Adrenal gland (tissue), 12 donors: Measurements from ENCODE around the gene SLC22A14. TPM values are rescaled to one million over a fixed set of nuclear protein-coding genes. Genes with fewer than 3 reads are reported as not detected.
A peak's percentile ranks its signal among the peaks of the same experiment; 100 is the strongest.
"Not testable (repeated sequence)": the region's sequence is repeated elsewhere in the genome, so short reads cannot be mapped to it uniquely, and the experiment has no call there.

Source experiments
- DNase-seq, 7 donors: peaks; one replicate each; pipeline ENCODE4 v3.0.0-alpha.2; 2019 to 2020
- H3K27ac ChIP-seq, 5 donors: fragments of 200-600 bp; sonication (generic) in 4 of 5; 1 replicate in 3 of 5; 2 replicates in 2 of 5; pipeline versions ENCODE4 v1.5.1 to v1.8.0; 2016 to 2020; ENCODE audit warnings: mild to moderate bottlenecking in 1 of 5
- H3K27me3 ChIP-seq: fragments of 200-600 bp; 2 replicates; pipeline ENCODE4 v1.8.0; 2021
- H3K36me3 ChIP-seq, 2 donors: fragments of 200-600 bp; replicated peaks in 1 of 2; 1 replicate in 1 of 2; 2 replicates in 1 of 2; pipeline versions ENCODE4 v1.5.1 to v1.8.0; 2018 to 2022
- H3K4me1 ChIP-seq, 2 donors: fragments of 200-600 bp; replicated peaks in 1 of 2; 1 replicate in 1 of 2; 2 replicates in 1 of 2; pipeline versions ENCODE4 v1.5.1 to v1.8.0; 2018 to 2021
- H3K4me3 ChIP-seq, 4 donors: fragments of 200-600 bp; sonication (generic) in 3 of 4; one replicate each; pipeline ENCODE4 v1.5.1; 2016 to 2018
- H3K9me3 ChIP-seq, 3 donors: fragments of 200-600 bp; sonication (generic) in 1 of 3; replicated peaks in 1 of 3; 1 replicate in 2 of 3; 2 replicates in 1 of 3; pipeline versions ENCODE4 v1.5.1 to v1.8.0; 2016 to 2021
- POLR2A ChIP-seq, 2 donors: fragments of 450-650 bp; IDR thresholded peaks; one replicate each; pipeline ENCODE4 v1.6.1; 2017; ENCODE audit warnings: antibody characterized with exemption in 2 of 2, mild to moderate bottlenecking in 2 of 2, moderate library complexity in 1 of 2
- WGBS, 4 donors: extraction: QIAGEN DNeasy Blood & Tissue Kit in 2 of 4; methylation state at CpG; one replicate each; pipeline versions ENCODE4 v1.1.5 to v1.1.7; 2013 to 2017; 5-methylcytosine and 5-hydroxymethylcytosine counted together
- intact Hi-C, 2 donors: fragments of 100-400 bp; cut with DNase I; formaldehyde crosslinking; loops; one replicate each; pipeline versions ENCODE4 v1.14.1 to v1.15.0; 2022 to 2023
- polyA plus RNA-seq, 3 donors: library from polyadenylated mRNA; stranded (reverse); fragments of 200-250 nt in 2 of 3; fragments of 350-450 nt in 1 of 3; fragmentation: Illumina TruSeq in 1 of 3; extraction: RNeasy Lipid Tissue Mini Kit (QIAGEN cat#74804) in 1 of 3; gene quantifications; one replicate each; pipeline ENCODE4 v1.2.3, GENCODE V29; 2013 to 2014
- total RNA-seq, 9 donors: library from RNA; depleted of rRNA in 4 of 9; stranded (reverse); fragments of >200 nt in 4 of 9; fragments of 120-200 nt in 1 of 9; fragmentation: NEBNext Ultra II Directional in 1 of 9; extraction: Animal tissue kit (Norgen Biotek cat#: 25700) in 1 of 9; gene quantifications; one replicate each; pipeline versions ENCODE4 v1.1.0 to v1.2.4, GENCODE V29; 2013 to 2023
- TF ChIP-seq, protein P1 (sequence below), 6 experiments: fragments of 450-650 bp in 4 of 6; fragments of 200-600 bp in 2 of 6; sonication (generic) in 1 of 6; IDR thresholded peaks; 1 replicate in 5 of 6; 2 replicates in 1 of 6; pipeline versions ENCODE4 v1.5.1 to v1.8.0; 2016 to 2021; ENCODE audit warnings: antibody characterized with exemption in 6 of 6, mild to moderate bottlenecking in 2 of 6, moderate library complexity in 1 of 6
- donor health status: healthy with polysubstance abuse.
- donor health status: Bipolar disorder and iron deficiency.
- donor health status: DM: yes; HTN: yes; CAD: no.
- donor health status: DM: no; HTN: no; CAD: no.
- donor health status: DM: no; HTN: no; CAD: no.
- donor health status: DM: yes; HTN: yes; CAD: no.

The SLC22A14 gene
- total and polyA plus RNA-seq, 12 donors, result 0.07 to 0.32 (median 0.11) TPM; not detected in 5

DNA sequence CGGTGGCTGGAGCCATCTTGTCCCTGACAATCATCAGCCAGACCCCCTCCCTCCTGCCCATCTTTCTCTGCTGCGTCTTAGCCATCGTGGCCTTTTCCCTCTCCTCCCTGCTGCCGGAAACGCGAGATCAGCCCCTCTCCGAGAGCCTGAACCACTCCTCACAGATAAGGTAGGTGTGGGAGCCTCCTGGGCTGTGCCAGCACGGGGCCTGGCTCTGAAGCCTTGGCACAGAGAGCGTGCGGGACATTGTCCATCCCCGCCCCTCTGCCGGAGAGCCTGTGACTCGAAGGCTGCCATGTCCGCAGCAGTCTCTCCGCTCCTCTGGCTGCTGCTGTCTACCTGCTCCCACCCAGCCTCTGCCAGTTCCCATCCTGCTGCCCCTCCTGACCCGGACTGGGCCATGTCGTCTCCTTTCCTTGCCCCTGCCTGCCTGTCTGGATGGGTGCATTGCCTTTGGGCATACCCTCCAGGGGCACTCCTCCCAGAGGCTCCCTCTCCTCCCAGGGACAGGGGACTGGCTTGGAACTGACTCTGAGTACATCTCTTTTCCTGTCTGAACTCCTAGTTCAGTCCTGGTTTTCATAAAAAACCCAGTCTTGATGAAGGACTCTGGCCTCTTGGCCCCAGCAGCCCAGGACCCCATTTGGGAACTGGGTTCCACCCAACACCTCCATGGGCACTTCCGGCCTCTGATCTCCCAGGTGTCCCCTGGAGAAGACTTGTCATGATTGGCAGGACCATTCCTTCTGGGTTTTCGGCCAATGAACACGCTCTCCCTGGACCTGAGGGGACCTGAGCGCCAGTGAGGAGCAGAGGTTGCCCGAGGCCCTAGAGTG lies 34.5 kb downstream of the SLC22A14 start:
- WGBS, 4 donors, result 87 to 93% (median 89%) methylated on average over 13 to 22 of the region's 22 CpGs
- Histone ChIP-seq H3K27me3 (no peaks in the 10 kb centered on the region), H3K27ac (no peak overlapping the region), H3K4me1 (no peaks in the 10 kb centered on the region), H3K9me3 (no peaks in the 10 kb centered on the region), H3K4me3 (no peak overlapping the region), H3K36me3 (no peaks in the 10 kb centered on the region)
- TF ChIP-seq, protein P1, sequence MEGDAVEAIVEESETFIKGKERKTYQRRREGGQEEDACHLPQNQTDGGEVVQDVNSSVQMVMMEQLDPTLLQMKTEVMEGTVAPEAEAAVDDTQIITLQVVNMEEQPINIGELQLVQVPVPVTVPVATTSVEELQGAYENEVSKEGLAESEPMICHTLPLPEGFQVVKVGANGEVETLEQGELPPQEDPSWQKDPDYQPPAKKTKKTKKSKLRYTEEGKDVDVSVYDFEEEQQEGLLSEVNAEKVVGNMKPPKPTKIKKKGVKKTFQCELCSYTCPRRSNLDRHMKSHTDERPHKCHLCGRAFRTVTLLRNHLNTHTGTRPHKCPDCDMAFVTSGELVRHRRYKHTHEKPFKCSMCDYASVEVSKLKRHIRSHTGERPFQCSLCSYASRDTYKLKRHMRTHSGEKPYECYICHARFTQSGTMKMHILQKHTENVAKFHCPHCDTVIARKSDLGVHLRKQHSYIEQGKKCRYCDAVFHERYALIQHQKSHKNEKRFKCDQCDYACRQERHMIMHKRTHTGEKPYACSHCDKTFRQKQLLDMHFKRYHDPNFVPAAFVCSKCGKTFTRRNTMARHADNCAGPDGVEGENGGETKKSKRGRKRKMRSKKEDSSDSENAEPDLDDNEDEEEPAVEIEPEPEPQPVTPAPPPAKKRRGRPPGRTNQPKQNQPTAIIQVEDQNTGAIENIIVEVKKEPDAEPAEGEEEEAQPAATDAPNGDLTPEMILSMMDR (IDR thresholded peaks at IDR 0.05), result no peak
- no peak for DNase-seq
- intact Hi-C loops, result no loop called here

DNA sequence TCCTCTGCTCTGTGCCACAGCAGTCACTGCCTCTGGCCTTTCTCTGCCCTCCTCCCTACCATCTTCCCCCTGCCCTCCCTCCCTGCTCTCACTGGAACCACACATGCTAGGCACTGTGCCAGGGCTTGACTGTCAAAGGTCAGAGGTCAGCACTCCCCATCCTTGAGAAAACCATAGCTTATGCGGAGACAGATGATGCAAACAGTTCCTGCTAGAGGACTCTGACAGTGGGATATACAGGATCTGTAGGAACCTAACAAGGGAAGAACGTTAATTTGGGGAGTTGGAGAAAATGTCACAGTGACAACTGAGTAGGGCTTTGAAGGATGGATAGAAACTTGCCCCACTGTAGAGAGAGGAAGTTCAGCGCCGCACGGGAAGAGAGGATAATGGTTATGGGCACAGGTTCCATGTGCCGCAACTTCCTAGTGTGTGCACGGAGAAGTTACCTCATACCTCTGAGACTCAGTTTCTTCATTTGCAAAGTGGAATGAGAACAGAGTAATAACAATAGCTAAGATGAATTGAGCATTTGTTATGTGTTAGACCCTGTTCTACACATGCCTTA lies 35.2 kb downstream of the SLC22A14 start:
- Histone ChIP-seq H3K27me3 (no peaks in the 10 kb centered on the region), H3K4me3 (no peak overlapping the region), H3K9me3 (no peaks in the 10 kb centered on the region), H3K4me1 (no peaks in the 10 kb centered on the region), H3K36me3 (no peaks in the 10 kb centered on the region), H3K27ac (no peak overlapping the region)
- 74 to 81% (median 76%) methylated on average over 7 of the region's 7 CpGs for WGBS, 4 donors
- peak in 2 of 7 donors; percentile 31 to 36 for DNase-seq
- TF ChIP-seq, protein P1 (IDR thresholded peaks at IDR 0.05), result no peak
- TF ChIP-seq POLR2A (IDR thresholded peaks at IDR 0.05), result no peak
- intact Hi-C loops, result no loop called here

GRCh38 chr3:38318766-38319671 lies 36.9 kb downstream of the SLC22A14 start:
- WGBS, 4 donors, result 88 to 93% (median 90%) methylated on average over 6 to 8 of the region's 8 CpGs
- H3K4me1 ChIP-seq, result no peaks in the 10 kb centered on the region
- no peaks in the 10 kb centered on the region for H3K27me3 ChIP-seq
- intact Hi-C loops, result no loop called here
- TF ChIP-seq, protein P1 (IDR thresholded peaks at IDR 0.05), result no peak
- TF ChIP-seq POLR2A (IDR thresholded peaks at IDR 0.05), result no peak
- no peak overlapping the region for H3K4me3 ChIP-seq
- no peaks in the 10 kb centered on the region for H3K36me3 ChIP-seq
- H3K9me3 ChIP-seq, result no peaks in the 10 kb centered on the region
- DNase-seq, result no peak
- H3K27ac ChIP-seq, result no peak overlapping the region

DNA sequence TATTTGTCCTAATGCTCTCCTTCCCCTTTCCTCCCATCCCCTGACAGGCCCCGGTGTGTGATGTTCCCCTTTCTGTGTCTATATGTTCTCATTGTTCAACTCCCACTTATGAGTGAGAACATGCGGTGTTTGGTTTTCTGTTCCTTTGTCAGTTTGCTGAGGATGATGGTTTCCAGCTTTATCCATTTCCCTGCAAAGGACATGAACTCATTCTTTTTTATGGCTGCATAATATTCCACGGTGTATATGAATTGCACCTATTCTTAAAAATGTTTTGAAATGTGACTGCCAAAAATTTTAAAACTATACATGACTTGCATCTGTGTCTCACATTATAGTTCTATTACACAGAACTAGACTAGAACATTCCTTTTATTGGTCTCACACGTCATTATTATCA lies 38.5 kb downstream of the SLC22A14 start:
- H3K27me3 ChIP-seq, intact Hi-C loops, H3K36me3 ChIP-seq, H3K27ac ChIP-seq, H3K9me3 ChIP-seq, H3K4me3 ChIP-seq, DNase-seq, H3K4me1 ChIP-seq: not testable (repeated sequence)
- 85 to 91% (median 87%) methylated on average over 4 of the region's 4 CpGs for WGBS, 4 donors
